HL-60/S4 treated with retinoic acid at 250 ng/mL for 4 days and 3 days (cell line): Measurements from ENCODE around the gene MICB.
"Not testable (repeated sequence)": the region's sequence is repeated elsewhere in the genome, so short reads cannot be mapped to it uniquely, and the experiment has no call there.

Experiments used
- in situ Hi-C: fragments of 300-500 bp; cut with MboI; formaldehyde crosslinking; loops from 2 replicates; pipeline ENCODE4 v1.7.0; 2022; ENCODE audit warnings: low sequenced_read_pairs

Gene MICB

DNA sequence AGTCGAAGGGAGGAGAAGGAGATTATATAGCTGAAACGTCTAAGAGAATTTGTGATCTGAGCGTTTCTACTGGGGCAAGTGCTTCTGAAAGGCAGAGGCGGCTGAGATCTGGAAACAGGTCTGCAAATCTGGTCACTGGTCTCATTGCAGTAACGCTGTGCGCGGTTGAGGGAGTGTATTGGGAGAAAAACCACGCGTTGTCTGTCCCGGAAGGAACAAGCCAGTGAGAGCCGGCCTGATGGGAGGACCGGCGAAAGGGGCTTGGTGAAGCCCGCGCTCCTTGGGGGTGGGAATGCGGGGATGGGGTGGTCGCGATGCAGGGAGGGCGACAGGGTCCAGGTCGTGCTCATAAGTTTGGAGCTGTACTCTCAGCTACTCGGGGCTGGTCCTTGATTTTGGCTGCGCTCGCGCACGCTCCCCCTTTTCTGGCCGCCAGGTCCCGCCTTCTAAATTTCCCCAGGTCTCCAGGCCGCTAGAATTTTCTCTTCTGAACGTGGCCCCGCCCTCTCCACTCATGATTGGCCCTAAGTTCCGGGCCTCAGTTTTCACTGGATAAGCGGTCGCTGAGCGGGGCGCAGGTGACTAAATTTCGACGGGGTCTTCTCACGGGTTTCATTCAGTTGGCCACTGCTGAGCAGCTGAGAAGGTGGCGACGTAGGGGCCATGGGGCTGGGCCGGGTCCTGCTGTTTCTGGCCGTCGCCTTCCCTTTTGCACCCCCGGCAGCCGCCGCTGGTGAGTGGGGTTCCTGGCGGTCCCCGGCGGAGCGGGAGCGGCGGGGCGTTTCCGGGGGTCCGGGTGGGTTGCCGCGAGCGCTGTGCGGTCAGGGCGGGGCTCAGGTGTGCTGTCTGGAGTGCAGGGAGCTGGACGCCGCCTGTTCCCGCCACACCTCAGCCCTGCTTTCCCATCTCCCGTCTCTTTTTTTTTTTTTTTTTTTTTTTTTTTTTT, at the start of gene MICB:
Gene MICB (plus strand): TSS at position 615 of the 946 bp plus-strand sequence. CDS start 49 bp downstream, at position 664.
- in situ Hi-C loops, result no loop called here

DNA sequence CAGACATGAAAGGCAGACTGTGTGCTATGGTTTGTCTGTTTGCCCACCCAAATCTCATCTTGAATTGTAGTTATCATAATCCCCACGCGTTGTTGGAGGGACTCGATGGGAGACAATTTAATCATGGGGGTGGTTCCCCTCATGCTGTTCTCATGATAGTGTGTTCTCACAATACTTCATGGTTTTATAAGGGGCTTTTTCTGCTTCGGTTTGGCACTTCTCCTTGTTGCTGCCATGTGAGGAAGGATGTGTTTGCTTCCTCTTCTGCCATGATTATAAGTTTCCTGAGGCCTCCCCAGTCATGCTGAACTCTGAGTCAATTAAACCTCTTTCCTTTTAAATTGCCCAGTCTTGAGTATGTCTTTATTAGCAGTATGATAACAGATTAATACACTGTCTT, 47.2 kb upstream of the MICB start:
- in situ Hi-C loops, result no loop called here

DNA sequence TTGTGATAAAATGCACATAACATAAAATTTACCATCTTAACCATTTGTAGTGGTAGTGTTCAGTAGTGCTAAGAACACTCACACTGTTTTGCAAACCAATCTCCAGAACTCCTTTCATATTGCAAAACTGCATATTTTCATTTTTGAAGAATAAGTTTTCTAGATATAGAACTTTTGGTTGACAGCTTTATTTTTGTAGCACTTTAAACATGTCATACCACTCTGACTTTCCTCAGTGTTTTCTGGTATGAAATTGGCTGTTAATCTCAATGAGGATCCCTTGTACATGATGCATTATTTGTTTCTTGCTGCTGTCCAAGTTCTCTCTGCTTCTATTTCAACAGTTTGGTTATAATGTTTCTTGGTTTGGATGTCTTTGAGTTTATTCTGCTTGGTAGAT, 45.1 kb upstream of the MICB start:
- in situ Hi-C loops, result no loop called here

DNA sequence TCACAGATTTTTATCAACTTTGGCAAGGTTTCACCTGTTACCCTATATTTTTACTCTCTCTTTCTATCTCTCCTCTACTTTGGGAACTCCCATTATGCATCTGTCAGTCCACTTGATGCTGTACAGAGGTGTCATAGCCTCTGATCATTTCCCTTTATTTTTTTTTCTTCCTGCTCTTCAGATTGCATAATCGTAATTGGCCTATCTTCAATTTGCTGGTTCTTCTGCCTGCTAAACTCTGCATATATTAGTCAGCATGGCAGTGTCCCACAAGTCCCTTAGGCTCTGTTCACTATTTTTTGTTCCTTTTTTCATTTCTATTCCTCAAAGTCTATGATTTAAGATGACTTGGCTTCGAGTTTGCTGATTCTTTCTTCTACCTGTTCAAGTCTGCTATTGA, 44.7 kb upstream of the MICB start:
- in situ Hi-C loops, result no loop called here

DNA sequence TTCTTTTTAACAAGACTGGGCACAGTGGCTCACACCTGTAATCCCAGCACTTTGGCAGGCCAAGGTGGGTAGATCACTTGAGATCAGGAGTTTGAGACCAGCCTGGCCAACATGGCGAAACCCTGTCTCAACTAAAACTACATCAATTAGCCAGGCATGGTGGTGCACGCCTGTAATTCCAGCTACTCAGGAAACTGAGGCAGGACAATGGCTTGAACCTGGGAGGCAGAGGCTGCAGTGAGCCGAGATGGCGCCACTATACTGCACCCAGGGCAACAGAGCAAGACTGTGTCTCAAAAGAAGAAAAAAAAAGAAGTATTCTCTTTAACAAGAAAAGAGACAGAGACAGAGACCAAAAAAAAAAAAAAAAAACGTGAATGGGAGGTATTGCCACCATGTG, 38.1 kb upstream of the MICB start:
- in situ Hi-C loops, result not testable (repeated sequence)

DNA sequence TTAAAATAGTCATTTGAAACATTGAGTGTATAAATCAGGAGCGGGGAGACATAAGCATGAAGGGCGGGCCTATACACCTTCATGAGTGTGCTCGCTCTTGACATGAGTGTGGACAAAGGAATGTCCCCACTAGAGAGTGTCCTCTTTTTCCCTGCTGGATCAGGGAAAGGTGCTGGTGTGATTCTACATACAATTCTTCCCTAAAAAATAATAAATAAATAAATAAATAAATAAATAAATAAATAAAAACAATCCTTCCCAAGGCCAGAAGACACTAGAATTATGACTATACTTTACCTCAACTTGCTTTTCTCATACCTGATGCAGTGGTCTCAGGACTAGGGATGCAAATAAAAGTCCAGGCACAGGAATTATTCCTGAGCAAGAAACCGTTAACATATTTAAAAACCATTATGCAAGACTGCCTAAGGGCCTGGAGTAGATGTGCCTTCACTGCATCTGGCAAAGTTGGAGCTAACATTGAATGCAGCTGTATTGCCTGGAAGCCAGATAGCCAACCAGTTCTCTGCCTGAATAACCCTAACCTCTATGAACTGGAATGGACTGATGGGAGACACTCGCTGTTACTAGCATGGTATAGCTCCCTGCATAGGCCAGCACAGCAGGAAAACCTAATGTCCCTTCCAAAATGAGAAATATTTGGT, 37.5 kb upstream of the MICB start:
- in situ Hi-C loops, result no loop called here

DNA sequence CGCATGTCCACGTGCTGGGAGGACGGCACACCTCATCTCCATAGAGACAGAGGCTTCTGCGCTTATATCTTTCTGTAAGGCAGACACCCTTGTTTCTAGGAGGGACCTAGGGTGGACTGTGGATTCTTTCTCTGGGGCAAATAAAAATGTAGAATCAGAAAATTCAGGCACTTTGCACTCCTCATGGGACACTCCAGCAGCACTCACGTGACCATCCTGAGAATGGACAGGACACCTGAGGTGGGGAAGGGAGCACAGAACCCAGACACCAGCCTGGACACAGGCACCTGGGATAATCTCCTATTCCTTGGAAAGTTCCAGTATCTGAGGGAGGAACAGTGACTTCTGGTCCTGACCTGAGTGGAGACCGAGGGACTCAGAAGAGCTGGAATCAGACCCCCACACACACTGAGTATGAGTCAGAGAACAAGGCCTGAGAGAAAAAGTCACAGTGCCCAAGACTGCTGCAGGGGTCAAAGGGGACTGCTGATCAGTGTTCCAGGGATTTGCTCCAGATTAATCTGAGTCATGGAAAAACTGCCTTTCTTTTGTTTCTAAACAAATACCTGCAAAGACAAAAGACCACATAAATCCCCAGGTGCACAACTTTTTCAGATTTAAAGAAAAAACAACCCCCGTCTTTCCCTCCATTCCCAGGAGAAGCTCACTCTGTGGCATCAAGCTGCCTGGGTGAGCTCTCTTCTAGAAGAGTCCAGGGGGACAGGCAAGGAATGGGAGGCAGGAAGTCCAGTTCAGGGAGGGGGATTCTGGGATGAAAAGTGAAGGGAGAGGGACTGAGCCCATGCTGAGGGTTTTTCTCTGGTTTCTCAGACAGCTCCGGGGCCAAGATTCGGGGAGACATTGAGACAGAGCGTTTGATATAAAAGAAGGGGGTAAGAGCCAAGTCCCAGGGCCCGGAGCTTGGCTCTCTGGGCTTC, 35.6 kb upstream of the MICB start:
- in situ Hi-C loops, result no loop called here

DNA sequence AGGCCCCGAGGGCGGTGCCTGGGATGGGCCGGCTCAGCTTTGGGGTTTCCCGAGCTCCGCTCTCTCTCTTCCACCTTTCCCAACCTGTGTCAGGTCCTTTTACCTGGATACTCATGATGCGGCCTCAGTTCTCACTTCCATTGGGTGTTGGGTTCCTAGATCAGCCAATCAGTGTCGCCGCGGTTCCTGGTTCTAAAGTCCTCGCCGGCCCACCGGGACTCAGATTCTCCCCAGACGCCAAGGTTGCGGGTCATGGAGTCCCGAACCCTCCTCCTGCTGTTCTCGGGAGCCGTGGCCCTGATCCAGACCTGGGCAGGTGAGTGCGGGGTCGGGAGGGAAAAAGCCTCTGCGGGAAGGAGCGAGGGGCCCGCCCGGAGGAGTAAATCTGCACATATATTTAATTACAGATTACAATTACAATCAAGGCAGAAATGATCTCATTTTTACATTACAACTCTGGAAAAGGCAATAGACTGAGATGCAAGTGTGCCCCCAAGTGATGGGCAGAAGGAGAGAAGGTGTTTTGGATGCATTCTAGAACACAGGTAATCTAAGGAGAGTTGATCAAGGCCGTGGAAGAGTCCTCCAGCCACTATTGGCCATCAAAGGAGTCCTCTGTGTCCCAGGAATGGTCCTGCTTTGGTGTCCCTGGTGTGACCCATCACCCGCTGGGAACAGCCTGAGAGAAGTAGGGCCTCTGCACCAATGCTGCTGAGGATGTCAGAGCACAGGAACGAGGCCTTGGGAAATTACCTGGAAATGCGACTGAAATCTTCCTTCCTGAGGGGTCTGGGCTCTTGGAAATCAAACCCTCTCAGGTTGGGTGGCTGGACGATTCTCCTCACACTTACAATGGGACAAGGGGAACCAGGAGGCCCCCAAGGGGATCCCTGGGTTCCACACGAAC, 34.7 kb upstream of the MICB start:
- in situ Hi-C loops, result no loop called here

DNA sequence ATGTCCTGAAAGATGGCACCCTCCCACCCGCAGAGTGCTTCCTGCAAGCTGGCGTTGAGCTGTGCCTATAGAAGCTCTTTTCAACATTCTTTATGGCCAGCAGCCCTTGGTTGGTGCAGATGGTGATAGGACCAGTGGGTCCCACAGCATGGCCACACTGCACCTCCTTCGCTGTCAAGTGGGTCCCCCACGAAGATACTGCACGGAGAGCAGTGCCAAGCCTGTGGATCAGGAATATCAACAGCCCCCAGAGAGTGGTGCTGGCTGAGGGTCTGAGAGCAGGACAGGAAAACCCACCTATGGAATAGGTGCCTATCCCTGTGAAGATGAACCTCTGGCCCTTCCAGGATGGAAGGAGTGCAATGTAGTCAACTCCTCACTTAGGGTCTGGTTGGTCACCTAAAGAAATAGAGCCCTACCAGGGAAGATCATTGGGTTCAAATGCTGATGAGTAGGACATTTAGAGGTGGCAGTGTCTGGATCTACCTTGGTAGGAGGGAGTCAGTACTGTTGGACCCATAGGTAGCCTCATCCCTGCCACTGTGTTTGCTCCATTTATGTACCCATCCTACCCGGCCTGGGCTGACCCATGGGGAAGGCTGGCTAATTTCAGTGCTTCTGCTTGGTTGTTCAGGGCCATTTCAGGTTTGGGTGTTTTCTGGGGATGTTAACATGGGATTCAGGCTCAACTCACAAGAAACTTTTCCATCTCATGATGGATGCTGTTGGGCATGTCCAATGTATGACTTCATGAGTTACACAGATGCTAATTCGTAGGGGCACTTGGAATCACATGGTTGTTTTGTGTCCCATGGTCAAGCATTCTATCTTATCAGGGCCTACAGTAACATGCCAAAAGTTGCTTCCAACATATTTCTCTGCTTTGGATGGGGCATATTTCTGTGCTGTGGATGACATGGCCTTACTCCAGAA, 33.4 kb upstream of the MICB start:
- in situ Hi-C loops, result no loop called here

DNA sequence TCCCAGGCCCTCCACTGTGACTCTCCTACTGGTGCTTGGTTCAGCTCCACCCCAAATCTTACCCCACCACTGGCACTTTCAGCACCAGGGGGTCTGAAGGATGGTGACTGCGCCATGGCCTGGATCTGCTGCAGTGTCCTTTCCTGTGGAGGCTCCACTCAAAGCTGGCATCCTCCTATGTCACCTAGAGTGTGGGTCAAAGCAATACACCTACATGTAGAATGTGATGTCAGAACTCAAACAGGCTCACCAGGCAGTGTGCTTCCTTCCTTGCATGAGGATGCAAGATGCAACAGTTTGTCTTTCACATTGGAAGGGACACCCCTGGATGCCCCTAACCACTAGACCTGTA, 32.8 kb upstream of the MICB start:
- in situ Hi-C loops, result no loop called here

DNA sequence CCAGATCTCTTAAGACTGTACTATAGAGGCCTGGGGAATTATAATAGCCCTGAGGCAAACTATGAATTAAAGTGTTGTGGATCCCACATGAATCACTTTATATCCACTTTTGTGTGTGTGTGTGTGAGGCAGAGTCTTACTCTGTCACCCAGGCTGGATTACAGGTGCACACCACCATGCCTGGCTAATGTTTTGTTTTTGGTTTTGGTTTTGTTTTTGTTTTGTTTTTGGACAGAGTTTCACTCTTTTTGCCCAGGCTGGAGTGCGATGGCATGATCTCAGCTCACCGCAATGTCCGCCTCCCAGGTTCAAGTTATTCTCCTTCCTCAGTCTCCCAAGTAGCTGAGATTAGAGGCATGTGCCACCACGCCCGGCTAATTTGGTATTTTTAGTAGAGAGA, 32.2 kb upstream of the MICB start:
- in situ Hi-C loops, result no loop called here

DNA sequence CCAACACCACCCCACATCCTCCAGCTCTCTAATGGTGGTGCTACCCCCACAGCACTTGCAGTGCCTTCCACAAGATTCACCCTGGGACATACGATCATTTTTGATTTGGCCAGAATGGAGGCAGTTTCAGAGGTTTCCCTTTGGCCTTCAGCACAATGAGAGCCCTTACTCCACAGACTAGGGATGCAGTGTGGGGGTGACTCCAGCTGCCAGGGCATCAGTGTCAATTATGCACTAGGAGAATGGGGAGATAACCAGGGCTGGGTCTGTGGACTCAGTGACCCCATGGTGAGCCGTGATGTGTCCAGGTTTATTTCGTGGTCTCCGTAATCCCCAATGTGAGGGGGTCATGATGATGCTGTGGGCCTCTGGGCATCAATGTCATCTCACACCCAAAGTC, 31.5 kb upstream of the MICB start:
- in situ Hi-C loops, result no loop called here

DNA sequence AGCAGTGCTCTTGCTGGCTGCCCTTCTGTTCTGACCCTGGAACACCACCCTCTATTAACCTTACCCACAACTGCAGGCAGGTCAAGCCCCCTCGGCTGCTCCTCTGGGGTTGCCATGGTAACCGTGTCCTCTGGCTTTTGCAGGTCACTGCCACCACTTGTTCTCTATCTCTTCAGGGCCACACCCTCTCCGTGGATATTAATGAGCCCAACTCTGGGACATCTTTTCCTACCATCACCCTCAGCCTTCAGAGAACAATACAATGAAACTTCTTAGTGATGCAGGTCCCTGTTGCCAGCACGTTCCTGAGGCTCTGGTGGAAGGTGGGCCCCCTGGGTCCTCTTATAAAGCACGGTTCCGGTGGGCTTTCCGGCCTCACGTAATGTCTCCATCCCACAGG, 30.8 kb upstream of the MICB start:
- in situ Hi-C loops, result no loop called here

DNA sequence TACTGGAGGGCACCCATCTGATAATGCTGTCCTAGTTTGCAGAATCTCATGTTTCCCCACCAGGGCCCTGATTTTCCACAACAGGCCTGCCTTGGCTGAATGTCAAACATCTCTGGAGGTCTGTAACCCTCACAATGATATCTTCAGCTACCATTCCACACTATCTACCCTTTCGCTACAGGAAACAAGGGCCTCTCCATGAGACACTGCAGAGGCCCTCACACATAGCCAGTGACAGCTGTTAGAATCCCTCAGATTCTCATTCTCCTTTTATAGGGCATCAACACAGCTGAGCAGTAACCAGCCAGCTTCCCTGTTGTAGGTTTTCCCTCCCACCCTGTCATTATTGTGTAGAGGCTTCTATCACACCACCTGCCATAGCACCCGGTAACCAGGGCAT, 29.6 kb upstream of the MICB start:
- in situ Hi-C loops, result no loop called here

DNA sequence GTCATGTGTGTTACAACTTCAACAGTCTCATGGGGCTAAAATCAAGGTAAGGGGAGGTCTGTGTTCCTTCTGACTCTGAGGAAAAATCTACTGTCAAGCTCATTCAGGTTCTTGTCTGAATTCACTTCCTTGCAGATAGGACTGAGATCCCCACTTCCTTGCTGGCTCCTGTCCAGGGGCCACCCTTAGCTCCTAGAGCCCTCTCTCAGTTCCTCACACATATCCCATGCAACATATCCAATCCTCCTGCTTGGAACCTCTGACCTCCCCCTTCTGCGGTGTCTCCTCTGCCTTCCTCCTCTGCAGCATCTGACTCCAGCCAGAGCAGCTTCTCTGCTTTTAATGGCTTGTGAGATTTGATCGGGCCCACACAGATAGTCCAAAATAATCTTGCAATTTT, 27.1 kb upstream of the MICB start:
- in situ Hi-C loops, result no loop called here

DNA sequence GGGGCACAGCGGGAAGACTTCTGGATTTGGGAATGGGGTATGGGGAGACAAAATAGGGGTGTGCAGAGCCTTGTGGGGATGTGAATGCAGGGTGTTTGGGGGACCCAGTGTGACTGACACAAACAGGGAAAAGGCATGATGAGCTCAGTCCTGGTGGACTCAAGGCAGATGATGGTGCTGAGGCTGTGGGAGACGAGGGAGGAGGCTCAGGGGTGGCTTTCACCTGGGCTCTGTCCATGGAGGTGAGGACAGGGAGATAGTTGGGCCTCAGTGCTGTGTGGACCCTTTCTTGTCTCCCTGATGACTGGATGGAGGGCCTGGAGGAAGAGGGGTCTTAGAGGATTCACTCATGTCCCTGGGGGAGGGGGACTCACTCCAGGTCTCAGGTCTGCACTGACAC, 26.2 kb upstream of the MICB start:
- in situ Hi-C loops, result no loop called here

DNA sequence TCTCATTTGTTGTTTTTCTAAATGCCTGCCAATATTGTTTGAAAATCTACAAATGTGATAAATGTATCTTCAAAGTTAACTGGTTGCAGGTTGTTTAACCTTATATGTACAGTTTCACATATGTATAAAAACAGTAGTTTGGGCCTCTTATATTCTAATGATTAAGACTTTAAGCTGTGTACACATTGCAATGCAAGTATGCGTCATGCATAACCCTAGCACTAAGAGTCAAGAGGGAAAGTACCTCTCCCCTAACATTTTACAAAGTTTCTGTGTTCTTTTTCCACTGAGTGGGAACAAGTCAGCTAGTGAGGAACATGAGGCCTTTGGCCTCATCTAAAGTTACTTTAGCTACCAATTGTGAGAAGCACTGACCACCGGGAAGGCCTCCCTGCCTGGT, 25.7 kb upstream of the MICB start:
- in situ Hi-C loops, result no loop called here

DNA sequence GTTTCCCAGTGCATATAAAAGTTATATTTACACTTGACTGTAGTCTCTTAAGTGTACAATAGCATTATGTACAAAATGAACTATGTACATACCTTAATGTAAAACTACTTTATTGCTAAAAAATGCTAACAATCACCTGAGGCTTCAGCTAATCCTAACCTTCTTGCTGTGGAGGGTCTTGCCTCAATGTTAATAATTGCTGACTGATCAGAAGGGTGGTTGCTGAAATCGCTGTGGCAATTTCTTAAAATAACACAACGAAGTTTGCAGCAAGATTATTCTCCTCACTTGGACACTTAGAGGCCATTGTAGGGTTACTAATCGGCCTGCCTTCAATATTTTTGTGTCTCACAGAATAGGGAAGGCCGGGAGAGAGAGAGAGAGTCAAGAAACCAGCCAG, 24.7 kb upstream of the MICB start:
- in situ Hi-C loops, result no loop called here
